Kidney epithelial cell (primary cell): ENCODE results near the gene CLEC7A. TPM values are rescaled to one million over a fixed set of nuclear protein-coding genes. Genes with fewer than 3 reads are reported as not detected.

Source experiments
- DNase-seq: peaks from one replicate; pipeline ENCODE4 v3.0.0-alpha.2; 2010; ENCODE audit warnings: low read depth
- H3K27me3 ChIP-seq: 2 replicates; pipeline ENCODE4 v1.6.0; 2011; ENCODE audit warnings: low read length; ENCODE audit not compliant: control insufficient read depth, insufficient read depth
- H3K36me3 ChIP-seq: 2 replicates; pipeline ENCODE4 v1.5.1; 2011; ENCODE audit warnings: low read length; ENCODE audit not compliant: control insufficient read depth, insufficient read depth
- H3K4me3 ChIP-seq: 2 replicates; pipeline ENCODE4 v1.5.1; 2011; ENCODE audit warnings: low read depth, mild to moderate bottlenecking, control low read depth, low read length
- CTCF ChIP-seq: IDR thresholded peaks from 2 replicates; pipeline ENCODE4 v1.5.1; 2011; ENCODE audit warnings: mild to moderate bottlenecking, moderate library complexity, low read length, control low read depth, inconsistent platforms; ENCODE audit not compliant: insufficient read depth, poor library complexity, severe bottlenecking
- total RNA-seq: library from RNA; depleted of rRNA; stranded (reverse); fragments of >200 nt; gene quantifications from 2 replicates; pipeline ENCODE4 v1.2.3, GENCODE V29; 2015

CLEC7A gene
- total RNA-seq, 1 donor from 2014 or later, result 0.13 TPM

GRCh38 chr12:10101042-10101579, 28.9 kb downstream of the CLEC7A start:
- no peaks in the 10 kb centered on the region for H3K27me3 ChIP-seq
- TF ChIP-seq CTCF, result no peak
- no peak overlapping the region for H3K4me3 ChIP-seq
- no peaks in the 10 kb centered on the region for H3K36me3 ChIP-seq
- no peak for DNase-seq

- TF ChIP-seq CTCF, result no peak
- no peak for DNase-seq
Measured at GRCh38 chr12:10098791-10099190, 31.2 kb downstream of the CLEC7A start, which contains the start of gene CLEC1A. TSS of gene CLEC1A (minus strand) at chr12:10098985. CDS start at chr12:10098922, 63 bp downstream.

GRCh38 chr12:10097521-10097920, 32.5 kb downstream of the CLEC7A start:
- TF ChIP-seq CTCF, result no peak
- DNase-seq, result no peak
- Histone ChIP-seq H3K36me3 (no peaks in the 10 kb centered on the region), H3K4me3 (no peak overlapping the region), H3K27me3 (no peaks in the 10 kb centered on the region)

More at GRCh38 chr12:10098791-10099190, 31.2 kb downstream of the CLEC7A start, which contains the start of gene CLEC1A:
- Histone ChIP-seq H3K27me3 (no peaks in the 10 kb centered on the region), H3K36me3 (no peaks in the 10 kb centered on the region), H3K4me3 (no peak within 1 kb of the TSS)

- no peaks in the 10 kb centered on the region for H3K36me3 ChIP-seq
- H3K27me3 ChIP-seq, result no peaks in the 10 kb centered on the region
- H3K4me3 ChIP-seq, result no peak overlapping the region
- DNase-seq, result no peak
- TF ChIP-seq CTCF, result no peak
Measured at GRCh38 chr12:10095971-10096370, 34.0 kb downstream of the CLEC7A start.

- TF ChIP-seq CTCF, result no peak
- H3K4me3 ChIP-seq, result no peak overlapping the region
- no peaks in the 10 kb centered on the region for H3K27me3 ChIP-seq
- no peak for DNase-seq
- no peaks in the 10 kb centered on the region for H3K36me3 ChIP-seq
Measured at GRCh38 chr12:10094646-10095395, 35.2 kb downstream of the CLEC7A start.
